Kidney glomerular epithelial cell (primary cell): ENCODE data around the gene ADPRH.
"Not testable (repeated sequence)": the region's sequence is repeated elsewhere in the genome, so short reads cannot be mapped to it uniquely, and the experiment has no call there.

Experiments
- DNase-seq: peaks from one replicate; lab custom pipeline; 2025; lab: John Stamatoyannopoulos, UW

ADPRH gene

DNA sequence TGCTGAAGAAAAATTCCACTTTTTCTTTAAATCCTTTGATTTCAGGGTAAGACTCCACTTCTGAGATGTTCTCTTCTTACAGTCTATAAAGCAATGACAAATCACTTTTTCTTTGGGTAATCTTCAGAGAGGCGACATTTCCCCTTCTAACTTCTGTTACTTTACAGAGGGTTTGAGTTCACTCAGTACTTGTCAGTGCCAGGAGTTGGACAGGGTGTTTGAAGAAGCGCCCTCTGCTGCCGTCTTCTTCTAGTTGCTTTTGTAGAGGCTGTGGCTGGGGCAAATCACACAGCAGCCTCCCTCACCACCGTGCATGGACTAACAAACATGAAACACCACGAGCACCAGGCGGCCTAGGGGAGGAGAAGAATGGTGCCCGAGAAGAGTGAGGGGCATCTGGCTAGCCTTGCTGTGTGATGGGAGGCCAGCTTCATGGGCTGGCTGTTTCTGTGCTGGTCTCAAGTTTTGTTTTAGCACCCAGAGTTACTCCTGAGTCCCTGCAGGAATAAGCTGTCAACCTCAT lies 19.8 kb upstream of the ADPRH start, which contains the start of gene CD80:
TSS of gene CD80 (minus strand) at position 174 of the 523 bp plus-strand sequence. CDS start 1,886 bp downstream, outside the sequence.
- DNase-seq: peak; percentile 14

DNA sequence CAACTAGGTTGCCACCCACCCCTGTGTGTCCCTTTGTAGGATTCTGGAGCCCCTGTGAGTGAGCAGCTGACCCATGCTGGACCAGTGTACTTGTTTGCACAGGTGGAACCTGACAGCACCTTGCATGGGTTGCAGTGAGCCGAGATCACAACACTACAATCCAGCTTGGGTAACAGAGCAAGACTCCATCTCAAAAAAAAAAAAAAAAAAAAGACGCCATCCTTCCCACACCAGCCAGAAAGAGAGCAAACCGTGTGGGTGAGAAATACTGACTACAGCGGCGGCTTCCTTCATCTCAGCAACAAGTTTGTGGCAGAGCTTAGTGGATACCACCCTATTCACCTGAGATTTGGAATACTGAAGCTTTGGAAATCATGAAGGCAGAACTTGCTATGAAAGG lies 19.1 kb upstream of the ADPRH start:
- no peak for DNase-seq

DNA sequence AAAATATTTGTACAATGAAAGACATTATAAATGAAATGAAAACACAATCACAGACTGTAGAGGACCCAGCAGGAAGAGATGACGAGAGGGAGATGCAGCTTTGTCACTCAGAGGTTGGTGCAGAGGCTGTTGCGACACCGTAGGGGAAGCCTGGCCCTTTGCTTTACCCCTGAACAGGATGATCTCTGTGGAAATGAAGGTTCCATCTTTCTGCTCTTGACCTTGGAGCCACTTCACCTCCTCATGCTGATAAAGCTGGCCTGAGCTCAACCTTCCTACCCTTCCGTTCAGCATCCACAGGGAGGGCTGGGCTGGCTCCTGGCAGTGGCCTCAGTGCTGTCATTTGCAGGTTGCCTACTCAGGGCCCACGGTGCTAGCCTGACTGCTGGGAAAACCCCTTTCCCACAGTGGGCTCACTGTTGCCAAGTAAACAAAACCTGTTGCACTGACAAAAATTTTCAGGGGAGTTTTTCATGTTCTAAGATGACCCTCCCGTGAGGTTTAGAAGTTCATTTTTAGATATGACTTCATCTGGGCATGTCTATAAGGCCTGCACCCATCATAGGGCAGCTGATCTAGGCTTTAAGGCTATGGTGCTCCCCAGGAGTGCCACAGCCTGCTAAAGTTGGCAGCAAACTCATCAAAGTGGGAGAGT lies 16.9 kb upstream of the ADPRH start:
- DNase-seq: no peak

DNA sequence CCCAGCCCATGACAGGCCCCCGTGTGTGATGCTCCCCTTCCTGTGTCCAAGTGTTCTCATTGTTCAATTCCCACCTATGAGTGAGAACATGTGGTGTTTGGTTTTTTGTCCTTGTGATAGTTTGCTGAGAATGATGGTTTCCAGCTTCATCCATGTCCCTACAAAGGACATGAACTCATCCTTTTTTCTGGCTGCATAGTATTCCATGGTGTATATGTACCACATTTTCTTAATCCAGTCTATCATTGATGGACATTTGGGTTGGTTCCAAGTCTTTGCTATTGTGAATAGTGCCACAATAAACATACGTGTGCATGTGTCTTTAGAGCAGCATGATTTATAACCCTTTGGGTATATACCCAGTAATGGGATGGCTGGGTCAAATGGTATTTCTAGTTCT lies 16.0 kb upstream of the ADPRH start:
- not testable (repeated sequence) for DNase-seq

DNA sequence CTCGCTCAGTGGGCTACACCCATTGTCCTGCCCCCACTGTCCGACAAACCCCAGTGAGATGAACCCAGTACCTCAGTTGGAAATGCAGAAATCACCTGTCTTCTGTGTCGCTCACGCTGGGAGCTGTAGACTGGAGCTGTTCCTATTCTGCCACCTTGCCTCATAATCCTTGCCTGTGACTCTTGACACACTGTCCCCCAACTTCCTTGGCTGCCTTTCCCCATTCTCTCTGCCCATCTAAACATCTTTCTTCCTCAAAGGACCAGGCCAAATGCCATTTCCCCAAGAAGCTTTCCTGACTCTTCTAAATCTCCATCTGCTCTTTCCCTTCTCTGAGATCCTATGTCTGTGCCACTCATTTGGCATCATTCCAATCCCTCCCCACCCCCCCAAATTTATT lies 10.1 kb upstream of the ADPRH start:
- DNase-seq: no peak

DNA sequence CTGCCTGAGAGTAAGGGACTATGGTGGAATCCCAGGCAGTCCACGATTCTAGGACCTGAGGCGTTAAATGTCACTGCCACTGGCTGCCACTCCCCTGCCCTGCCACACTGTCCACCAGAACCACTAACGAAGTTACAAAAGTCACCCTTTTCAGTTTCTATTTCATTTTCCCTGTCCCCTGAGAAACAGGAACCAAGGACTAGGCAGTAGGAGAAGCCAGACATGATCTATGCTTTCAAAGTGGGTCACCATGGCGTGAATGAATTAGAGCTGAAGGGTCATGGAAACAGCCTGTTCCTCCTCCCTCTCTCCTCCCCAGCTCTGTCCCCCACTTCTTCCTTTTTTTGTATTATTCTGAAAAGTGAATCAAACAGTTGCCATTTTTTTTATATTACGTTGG lies 9.1 kb upstream of the ADPRH start:
- DNase-seq: no peak

DNA sequence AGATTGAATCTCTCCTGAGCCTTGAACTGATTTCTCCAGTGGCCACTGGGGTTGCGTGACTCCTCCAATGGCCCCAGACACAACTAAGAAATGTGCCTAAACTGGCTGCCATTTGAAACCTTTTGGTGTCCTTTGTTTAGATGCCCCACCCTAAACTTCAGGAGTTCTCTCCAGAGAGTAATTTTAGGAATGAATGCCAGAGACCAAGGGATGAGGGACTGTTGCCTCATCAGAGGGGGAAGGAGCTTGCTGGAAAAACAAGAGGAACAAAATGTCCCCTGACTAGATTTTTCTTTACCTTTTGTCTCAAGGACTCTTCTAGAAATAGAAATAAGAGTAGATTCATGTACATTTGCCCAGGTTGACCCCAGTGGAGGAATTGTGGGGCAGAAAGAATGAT lies 8.1 kb upstream of the ADPRH start:
- DNase-seq: no peak

DNA sequence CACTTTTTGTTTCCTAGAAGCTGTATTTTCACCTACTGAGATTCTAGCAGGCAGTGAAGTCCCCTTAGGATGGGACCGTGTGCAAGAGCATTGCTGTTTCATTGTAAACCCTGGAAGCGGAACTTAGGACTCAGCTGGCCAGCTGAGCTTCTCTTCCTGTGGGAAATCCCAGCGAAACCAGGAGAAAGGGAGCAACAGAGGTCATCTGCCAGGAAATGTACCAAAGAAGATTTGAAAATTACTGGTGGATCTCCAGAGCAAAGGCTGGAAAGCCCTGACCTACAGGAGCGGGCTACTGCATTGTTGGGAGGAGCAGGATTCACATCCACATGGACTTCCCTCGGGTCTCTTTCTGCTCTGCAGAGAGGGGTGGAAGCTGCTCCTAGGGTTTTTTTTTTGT lies 7.6 kb upstream of the ADPRH start:
- DNase-seq: no peak

DNA sequence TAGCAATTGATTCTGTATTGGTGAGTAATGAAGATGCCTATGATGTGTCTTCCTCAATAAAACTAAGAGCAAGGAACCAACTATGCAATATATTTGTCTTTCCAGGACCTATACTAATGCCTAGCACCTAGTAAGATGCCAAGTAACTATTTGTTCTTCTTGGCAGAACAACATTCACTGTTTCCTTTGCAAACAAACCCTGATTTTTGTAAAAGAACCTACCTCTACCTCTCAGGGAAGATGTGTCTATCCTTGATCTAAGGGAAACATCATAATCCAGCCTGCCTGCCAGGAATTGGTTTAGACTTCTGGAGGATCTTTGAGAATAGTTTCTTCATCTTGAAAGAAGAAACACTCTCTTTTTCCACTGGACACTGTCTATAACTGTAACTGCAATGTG lies 3.8 kb upstream of the ADPRH start:
- no peak for DNase-seq

DNA sequence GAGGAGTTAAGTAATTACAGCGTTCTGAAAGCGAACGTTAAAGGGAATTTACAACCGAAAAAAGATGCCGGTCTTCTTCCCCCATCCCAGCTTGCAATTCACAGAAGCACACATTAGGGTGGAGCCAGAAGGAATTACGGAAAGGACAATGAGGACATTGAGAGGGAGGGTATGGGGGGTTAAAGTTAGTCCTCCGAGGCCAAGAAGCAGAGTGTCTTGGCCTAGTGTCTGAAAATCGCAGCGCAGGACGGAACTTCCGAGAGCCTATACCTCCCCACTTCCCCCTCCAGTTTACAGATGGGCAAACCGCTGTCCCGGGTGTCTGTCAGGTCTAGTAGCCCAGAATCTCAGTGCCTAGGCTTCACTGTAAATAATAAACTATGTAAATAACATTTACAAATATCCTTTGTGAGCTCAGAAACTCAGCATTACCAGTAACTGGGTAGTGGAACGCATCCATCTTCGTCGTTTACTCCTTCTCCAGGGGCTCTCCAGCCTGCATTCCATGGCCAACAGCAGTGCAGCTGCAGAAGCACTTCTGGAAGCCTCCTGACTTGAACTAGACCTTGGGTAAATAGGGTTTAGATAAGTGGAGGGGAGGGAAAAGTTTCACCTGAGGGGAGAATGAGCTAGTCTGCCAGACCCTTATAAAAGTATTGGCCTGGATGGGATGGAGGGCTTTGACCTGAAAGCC lies 922 bp downstream of the ADPRH start:
- DNase-seq: peak; percentile 47

DNA sequence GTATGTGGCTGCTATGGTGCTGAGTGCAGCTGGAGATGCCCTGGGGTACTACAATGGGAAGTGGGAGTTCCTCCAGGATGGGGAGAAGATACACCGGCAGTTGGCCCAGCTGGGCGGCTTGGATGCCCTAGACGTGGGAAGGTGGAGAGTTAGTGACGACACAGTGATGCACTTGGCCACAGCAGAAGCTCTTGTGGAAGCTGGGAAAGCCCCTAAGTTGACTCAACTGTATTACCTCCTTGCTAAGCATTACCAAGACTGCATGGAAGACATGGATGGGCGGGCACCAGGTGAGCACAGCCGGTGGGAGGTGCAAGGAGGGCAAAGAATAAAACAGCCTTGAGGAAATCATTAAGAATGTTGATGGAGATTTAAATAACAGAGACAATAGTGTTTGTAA lies 2.9 kb downstream of the ADPRH start:
- DNase-seq: peak; percentile 63

DNA sequence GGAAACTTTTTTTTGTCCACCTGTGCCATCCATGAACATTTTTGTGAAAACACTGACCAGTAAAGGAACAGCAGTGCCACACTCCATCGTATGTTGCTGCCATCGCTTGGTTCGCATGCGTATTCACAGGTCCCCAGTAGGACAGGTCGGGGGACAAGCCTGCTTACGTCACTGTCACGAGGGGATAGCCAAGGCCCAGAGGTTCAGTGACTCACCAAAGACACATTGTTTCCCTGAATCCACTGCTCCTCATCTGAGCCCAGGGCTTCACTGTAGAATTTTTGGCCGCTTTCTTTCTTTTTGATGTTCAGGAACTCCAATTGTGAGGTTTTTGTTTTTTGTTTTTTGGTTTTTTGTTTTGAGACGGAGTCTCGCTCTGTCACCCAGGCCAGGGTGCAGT lies 5.9 kb downstream of the ADPRH start:
- no peak for DNase-seq

DNA sequence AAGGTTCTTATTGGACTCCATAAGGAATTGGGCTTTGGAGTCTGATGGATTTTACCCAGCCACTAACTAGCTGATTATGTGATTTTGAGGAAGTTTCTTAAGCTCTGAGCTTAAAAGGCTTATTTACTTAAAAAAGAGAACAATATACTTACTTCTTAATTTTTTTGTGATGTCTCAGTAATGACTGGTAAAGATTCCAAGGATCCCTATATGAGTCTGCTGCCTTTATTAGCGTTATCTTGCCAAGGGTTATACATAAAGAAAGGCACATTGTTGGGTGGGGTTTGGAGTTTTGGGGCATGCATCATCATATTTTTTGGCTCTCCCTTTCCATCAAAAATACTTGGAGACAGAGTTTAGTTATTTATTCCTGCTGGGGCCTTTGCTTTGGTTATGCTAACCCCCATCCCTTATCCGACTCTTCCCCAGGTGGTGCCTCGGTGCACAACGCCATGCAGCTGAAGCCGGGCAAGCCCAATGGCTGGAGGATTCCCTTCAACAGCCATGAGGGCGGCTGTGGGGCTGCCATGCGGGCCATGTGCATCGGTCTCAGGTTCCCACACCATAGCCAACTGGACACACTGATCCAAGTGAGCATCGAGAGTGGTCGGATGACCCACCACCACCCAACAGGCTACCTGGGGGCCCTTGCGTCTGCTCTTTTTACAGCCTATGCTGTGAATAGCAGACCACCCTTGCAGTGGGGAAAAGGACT lies 6.7 kb downstream of the ADPRH start:
- no peak for DNase-seq

DNA sequence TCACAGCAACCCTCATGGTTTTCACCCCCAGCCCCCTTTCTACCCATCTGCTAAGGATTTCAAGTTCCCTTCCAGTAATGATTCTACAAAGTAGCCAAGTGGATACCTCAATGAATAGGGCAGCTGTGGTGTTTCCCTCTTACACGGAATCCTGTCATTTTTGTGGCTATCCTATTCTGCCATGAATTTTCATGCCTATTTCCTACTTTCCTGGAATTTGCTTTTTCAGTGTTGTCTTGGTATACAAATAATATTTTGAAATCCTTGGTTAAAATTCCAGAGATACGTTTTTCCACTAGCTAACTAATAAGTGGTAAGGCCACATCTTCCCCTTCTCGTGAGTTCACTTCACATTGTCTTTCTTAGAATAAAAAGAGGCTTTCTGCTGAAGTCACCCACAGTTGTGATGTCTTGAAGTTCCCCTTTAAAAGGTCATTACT lies 7.5 kb downstream of the ADPRH start:
- DNase-seq: no peak

DNA sequence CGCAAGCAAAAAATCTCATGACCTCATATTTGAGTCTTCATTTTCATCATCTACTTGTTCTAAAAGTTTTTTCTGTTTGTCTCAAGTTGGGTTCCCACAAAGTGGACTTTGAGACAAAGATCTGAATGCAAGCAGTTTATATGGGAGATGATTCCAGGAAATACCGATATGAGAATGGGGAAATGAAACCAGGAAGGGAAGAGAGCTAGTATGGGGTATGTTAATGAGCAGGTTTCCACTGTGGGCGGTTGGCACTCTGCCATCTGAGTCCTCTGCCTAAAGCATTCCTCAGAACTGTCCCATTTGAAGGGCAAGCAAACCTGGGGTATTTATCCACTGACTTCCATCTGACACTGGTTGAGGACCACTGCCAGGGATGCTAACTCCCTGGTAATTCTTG lies 8.8 kb downstream of the ADPRH start:
- DNase-seq: no peak

DNA sequence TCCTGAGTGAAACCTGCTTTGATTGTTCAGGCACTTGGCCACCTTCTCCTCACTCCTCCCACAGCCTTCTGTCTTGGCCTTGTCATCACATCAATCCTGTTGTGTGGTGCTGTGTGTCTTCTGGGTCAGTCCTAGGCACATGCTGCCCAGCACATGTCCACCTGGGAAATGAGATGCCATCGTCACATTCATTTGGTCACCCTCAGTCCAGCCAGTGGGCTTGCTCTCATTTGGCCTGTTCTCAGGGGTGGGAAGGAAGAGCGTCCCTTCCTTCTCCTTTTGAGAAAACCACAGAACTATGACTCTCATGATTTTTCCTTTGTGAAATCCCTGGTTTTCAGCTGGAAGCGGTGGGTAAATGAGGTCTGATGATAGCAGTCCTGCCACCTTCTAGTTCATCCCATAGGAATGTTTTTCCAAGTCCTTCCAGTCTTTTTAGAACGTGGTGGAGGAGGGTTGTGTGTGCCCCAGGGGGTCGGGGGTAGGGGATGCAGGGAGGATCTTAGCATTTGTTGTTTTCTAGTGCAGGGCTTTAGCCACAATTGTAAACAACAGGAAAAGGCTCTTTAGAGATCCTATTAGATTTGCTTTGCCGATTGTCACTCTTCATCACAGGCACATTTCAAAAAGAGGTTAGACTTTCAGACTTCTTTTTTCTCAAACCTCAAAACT lies 9.9 kb downstream of the ADPRH start:
- DNase-seq: no peak

DNA sequence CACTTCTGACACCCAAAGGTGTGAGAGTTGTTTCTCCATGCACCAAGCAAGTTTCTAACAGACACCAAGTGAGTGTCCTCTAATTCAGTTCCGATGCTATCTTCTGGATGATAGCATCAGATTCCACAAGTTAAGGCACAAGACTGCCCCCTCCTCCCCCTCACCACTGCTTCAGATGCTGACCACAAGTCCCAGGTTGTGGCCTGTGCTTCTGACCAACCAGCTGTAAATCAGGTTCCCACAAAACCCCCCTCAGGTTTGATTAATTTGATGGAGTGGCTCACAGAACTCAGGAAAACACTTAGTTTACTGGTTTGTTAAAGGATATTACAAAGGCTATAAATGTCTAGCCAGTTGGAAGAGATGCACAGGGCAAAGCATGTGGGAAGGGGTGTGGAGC lies 11.4 kb downstream of the ADPRH start:
- no peak for DNase-seq

DNA sequence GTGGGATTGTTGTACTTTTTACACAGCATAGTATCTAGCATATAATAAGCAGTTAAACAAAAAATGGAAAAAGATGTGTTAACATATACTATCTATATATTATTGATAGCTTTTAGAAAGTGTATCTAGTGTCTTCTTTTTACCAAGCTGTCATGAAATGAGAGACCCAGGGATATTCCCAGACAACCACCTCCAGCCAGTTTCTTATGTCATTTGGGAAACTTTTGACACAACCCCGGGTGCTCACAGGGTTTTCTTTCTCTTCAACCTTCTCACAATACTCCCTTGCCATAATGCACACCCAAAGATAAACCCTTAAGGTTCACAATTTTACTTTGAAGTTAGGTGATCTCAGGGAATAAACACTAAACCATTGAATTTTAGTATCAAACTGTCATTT lies 13.6 kb downstream of the ADPRH start:
- DNase-seq: no peak

DNA sequence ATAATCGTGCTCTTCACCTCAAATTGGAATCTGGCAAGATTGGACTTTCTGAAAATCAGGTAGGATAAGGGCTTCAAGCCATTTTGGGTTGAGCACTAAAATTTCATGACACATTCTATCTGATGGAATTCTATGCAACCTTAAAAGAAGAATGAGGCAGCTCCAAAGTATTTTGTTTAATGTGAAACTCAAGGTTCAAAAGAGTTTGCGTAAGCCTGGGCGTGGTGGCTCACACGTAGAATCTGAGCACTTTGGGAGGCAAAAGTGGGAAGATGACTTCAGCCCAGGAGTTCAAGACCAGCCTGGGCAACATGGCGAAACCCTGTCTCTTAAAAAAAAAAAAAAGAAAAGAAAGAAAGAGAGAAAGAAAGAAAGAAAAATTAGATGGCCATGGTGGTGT lies 14.8 kb downstream of the ADPRH start:
- no peak for DNase-seq

DNA sequence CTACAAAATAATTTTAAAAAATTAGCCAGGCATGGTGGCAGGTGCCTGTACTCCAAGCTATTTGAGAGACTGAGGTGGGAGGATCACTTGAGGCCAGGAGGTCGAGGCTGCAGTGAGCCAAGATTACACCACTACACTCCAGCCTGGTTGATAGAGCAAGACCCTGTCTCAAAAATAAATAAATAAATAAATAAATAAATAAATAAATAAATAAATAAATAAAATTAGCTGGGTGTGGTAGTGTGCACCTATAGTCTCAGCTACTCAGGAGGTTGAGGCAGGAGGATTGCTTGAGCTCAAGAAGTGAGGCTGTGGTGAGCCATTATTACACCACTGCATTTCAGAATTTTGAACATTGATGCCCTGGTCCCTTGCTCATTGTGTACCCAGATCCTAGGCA lies 15.6 kb downstream of the ADPRH start:
- DNase-seq: not testable (repeated sequence)

DNA sequence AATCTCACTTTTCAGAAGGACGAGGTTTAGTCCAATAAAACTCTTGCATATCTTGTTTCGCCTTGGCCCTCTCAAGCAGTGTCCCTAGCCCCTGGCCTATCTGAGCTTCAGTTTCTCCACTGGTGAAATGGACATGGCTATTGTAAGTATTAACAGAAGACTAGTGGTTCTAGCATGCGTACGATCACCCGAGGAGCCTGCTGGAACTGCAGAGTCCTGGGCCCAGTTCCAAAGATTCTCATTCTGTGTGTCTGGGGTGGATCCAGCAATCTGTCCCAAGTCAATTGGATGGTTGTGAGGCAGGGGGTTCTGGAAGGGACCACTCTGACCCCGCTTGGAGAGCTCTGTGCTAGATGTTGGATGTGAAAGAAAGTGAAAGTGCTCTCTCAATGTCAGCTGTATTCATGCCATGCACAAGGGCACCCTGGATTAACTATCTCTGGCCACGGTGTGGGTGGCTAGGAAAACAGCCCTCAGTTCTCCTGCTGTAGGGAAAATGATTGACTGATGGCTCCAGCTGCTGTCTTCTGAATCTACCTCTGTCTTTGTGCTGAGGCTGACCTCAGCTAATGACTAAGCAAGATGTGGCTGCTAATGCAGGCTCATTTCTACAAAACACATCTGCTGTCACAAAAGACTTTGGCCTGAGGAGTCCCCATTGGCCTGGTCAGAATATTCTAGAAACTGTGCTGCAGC lies 16.5 kb downstream of the ADPRH start:
- DNase-seq: peak; percentile 8

DNA sequence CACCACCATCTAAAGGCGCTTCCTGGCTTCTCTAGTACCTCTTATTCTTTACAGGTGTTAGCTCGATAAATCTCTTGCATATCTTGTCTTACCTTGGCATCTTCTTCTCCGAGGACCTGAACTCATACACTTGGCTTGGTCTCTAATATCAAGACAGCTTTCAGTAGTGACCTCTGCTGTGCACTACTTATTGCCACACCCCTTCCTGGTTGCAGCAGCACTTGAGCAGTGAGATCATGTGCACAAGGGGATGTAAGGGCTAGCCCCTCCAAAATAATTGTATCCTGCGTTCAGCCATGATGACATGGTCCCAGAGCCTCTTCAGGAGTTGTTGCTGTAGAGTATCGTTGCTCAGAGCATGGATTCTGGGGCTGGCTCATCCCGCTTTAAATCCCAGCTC lies 17.1 kb downstream of the ADPRH start:
- DNase-seq: no peak
